ENCODE data around the gene MITD1. TPM values are rescaled to one million over a fixed set of nuclear protein-coding genes. Genes with fewer than 3 reads are reported as not detected.

Gene MITD1
- total RNA-seq, 3 donors from 2014 or later (not counting 1 experiment from before 2014, with no cell fraction given): 22.9 to 33.6 (median 26.7) TPM

GRCh38 chr2:99159594-99159993 is 21.3 kb downstream of the MITD1 start:
- intact Hi-C loops (cut with micrococcal nuclease): loop anchor here (5.0 kb wide), 1 partner anchor 522 kb away; no protein-coding TSS in a partner anchor
- no peak for TF ChIP-seq CTCF (IDR thresholded peaks at IDR 0.05)
- peak overlapping the region; percentile 31 to 43 for H3K27ac Mint-ChIP-seq
- peaks cover 6% of the 10 kb centered on the region for H3K36me3 Mint-ChIP-seq
- H3K9me3 Mint-ChIP-seq: no peaks in the 10 kb centered on the region
- no peaks in the 10 kb centered on the region for H3K9me3 ChIP-seq (ENCODE audit: control insufficient read depth, insufficient read depth, low read length)
- no peaks in the 10 kb centered on the region for H3K27me3 Mint-ChIP-seq (ENCODE audit: low read depth in 2 of 2)
- peaks cover 32% of the 10 kb centered on the region for H3K36me3 ChIP-seq (ENCODE audit: control insufficient read depth, insufficient read depth, low read length)
- no peak overlapping the region for H3K27ac ChIP-seq (ENCODE audit: low read length)
- H3K4me3 ChIP-seq (ENCODE audit: low read length): no peak overlapping the region
- WGBS (ENCODE audit: insufficient coverage): 98% methylated on average over 4 of the region's 4 CpGs
- H3K27me3 ChIP-seq (ENCODE audit: control insufficient read depth, insufficient read depth, low read length): no peaks in the 10 kb centered on the region
- peaks cover 5 to 38% of the 10 kb centered on the region in 2 donors for H3K4me1 Mint-ChIP-seq
- H3K4me3 Mint-ChIP-seq: no peak overlapping the region
- peaks cover 7% of the 10 kb centered on the region for H3K4me1 ChIP-seq (ENCODE audit: control insufficient read depth, insufficient read depth, low read length)
- DNase-seq (no peak), ATAC-seq (no peak)

DNA sequence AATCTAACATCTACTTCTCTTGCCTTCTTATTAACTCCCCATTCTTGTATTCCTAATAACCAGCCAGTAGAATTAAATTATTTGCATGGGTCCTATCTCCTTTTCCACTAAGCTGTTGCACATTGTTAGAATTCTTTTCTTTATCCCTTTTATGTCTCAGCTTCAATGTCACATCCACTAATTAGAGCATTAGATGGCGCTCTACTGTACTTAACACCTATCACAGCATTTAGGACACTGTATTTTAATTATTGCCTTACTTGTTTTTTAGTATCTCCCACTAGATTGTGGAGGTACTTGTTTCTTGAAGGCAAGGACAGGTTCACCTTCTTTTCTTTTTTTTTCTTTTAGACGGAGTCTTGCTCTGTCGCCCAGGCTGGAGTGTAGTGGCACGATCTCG is 22.3 kb downstream of the MITD1 start:
- H3K27me3 ChIP-seq (ENCODE audit: control insufficient read depth, insufficient read depth, low read length): no peaks in the 10 kb centered on the region
- no peaks in the 10 kb centered on the region for H3K9me3 Mint-ChIP-seq
- H3K4me3 Mint-ChIP-seq: no peak overlapping the region
- H3K27ac ChIP-seq (ENCODE audit: low read length): no peak overlapping the region
- peaks cover 15% of the 10 kb centered on the region for H3K4me1 ChIP-seq (ENCODE audit: control insufficient read depth, insufficient read depth, low read length)
- no peak for DNase-seq
- intact Hi-C loops (cut with micrococcal nuclease): loop anchor here (5.0 kb wide), 1 partner anchor 521 kb away; no protein-coding TSS in a partner anchor
- H3K4me3 ChIP-seq (ENCODE audit: low read length): no peak overlapping the region
- H3K27me3 Mint-ChIP-seq (ENCODE audit: low read depth in 2 of 2): no peaks in the 10 kb centered on the region
- no peak for ATAC-seq
- H3K36me3 ChIP-seq (ENCODE audit: control insufficient read depth, insufficient read depth, low read length): peaks cover 28% of the 10 kb centered on the region
- H3K4me1 Mint-ChIP-seq: peaks cover under 1 to 48% of the 10 kb centered on the region in 2 donors
- TF ChIP-seq CTCF (IDR thresholded peaks at IDR 0.05): no peak
- H3K36me3 Mint-ChIP-seq: peaks cover 6% of the 10 kb centered on the region
- 96% methylated on average over 4 of the region's 5 CpGs for WGBS (ENCODE audit: insufficient coverage)
- peak overlapping the region; percentile 39 to 43 for H3K27ac Mint-ChIP-seq
- no peaks in the 10 kb centered on the region for H3K9me3 ChIP-seq (ENCODE audit: control insufficient read depth, insufficient read depth, low read length)

- DNase-seq: no peak
- H3K27me3 ChIP-seq (ENCODE audit: control insufficient read depth, insufficient read depth, low read length): no peaks in the 10 kb centered on the region
- H3K4me1 Mint-ChIP-seq: peaks cover 0 to 48% of the 10 kb centered on the region in 2 donors
- H3K4me1 ChIP-seq (ENCODE audit: control insufficient read depth, insufficient read depth, low read length): peaks cover 15% of the 10 kb centered on the region
- H3K36me3 ChIP-seq (ENCODE audit: control insufficient read depth, insufficient read depth, low read length): peaks cover 16% of the 10 kb centered on the region
- H3K27me3 Mint-ChIP-seq (ENCODE audit: low read depth in 2 of 2): no peaks in the 10 kb centered on the region
- no peak for TF ChIP-seq CTCF (IDR thresholded peaks at IDR 0.05)
- ATAC-seq: no peak
- no peak overlapping the region for H3K4me3 ChIP-seq (ENCODE audit: low read length)
- H3K27ac ChIP-seq (ENCODE audit: low read length): peak overlapping the region; percentile 14
- 47% methylated on average over 1 of the region's 1 CpG for WGBS (ENCODE audit: insufficient coverage)
- peaks cover 6% of the 10 kb centered on the region for H3K36me3 Mint-ChIP-seq
- H3K9me3 Mint-ChIP-seq: no peaks in the 10 kb centered on the region
- H3K9me3 ChIP-seq (ENCODE audit: control insufficient read depth, insufficient read depth, low read length): no peaks in the 10 kb centered on the region
- no peak overlapping the region for H3K27ac Mint-ChIP-seq
- intact Hi-C loops (cut with micrococcal nuclease): loop anchor here (5.0 kb wide), 1 partner anchor 520 kb away; no protein-coding TSS in a partner anchor
- H3K4me3 Mint-ChIP-seq: peak overlapping the region; percentile 13
Measured at GRCh38 chr2:99156891-99157290, 24.0 kb downstream of the MITD1 start.

Measured in natural killer cell (primary cell).